Rectal smooth muscle tissue (tissue), 1 donor: ENCODE data around the gene CHD6.

Experiments
- H3K27ac ChIP-seq: one replicate; pipeline ENCODE4 v1.7.0; 2013; ENCODE audit warnings: low read depth, low read length, inconsistent platforms
- H3K27me3 ChIP-seq: one replicate; pipeline ENCODE4 v1.7.0; 2013; ENCODE audit warnings: low read length; ENCODE audit not compliant: control insufficient read depth, insufficient read depth
- H3K36me3 ChIP-seq: one replicate; pipeline ENCODE4 v1.7.0; 2013; ENCODE audit warnings: low read length; ENCODE audit not compliant: control insufficient read depth, insufficient read depth
- H3K4me1 ChIP-seq: one replicate; pipeline ENCODE4 v1.7.0; 2013; ENCODE audit warnings: low read length; ENCODE audit not compliant: control insufficient read depth, insufficient read depth
- H3K4me3 ChIP-seq: one replicate; pipeline ENCODE4 v1.7.0; 2013; ENCODE audit warnings: low read length
- H3K9ac ChIP-seq: one replicate; pipeline ENCODE4 v1.7.0; 2013; ENCODE audit warnings: low read length

The CHD6 gene

GRCh38 chr20:41411391-41411847, 206.8 kb downstream of the CHD6 start:
- Histone ChIP-seq H3K27me3 (no peaks in the 10 kb centered on the region), H3K27ac (no peak overlapping the region), H3K4me3 (no peak overlapping the region), H3K9ac (no peak overlapping the region), H3K36me3 (peaks cover 33% of the 10 kb centered on the region), H3K4me1 (no peaks in the 10 kb centered on the region)

- Histone ChIP-seq H3K9ac (no peak overlapping the region), H3K4me3 (no peak overlapping the region), H3K4me1 (no peaks in the 10 kb centered on the region), H3K27me3 (no peaks in the 10 kb centered on the region), H3K27ac (no peak overlapping the region), H3K36me3 (peaks cover 26% of the 10 kb centered on the region)
Measured at GRCh38 chr20:41408986-41409385, 209.2 kb downstream of the CHD6 start.

- no peak overlapping the region for H3K9ac ChIP-seq
- no peaks in the 10 kb centered on the region for H3K27me3 ChIP-seq
- no peak overlapping the region for H3K27ac ChIP-seq
- peaks cover 23% of the 10 kb centered on the region for H3K36me3 ChIP-seq
- no peak overlapping the region for H3K4me3 ChIP-seq
- no peaks in the 10 kb centered on the region for H3K4me1 ChIP-seq
Measured at GRCh38 chr20:41408156-41408794, 209.9 kb downstream of the CHD6 start.

- H3K36me3 ChIP-seq, result peaks cover 21% of the 10 kb centered on the region
- H3K27ac ChIP-seq, result no peak overlapping the region
- no peak overlapping the region for H3K9ac ChIP-seq
- no peaks in the 10 kb centered on the region for H3K4me1 ChIP-seq
- H3K4me3 ChIP-seq, result no peak overlapping the region
- no peaks in the 10 kb centered on the region for H3K27me3 ChIP-seq
Measured at GRCh38 chr20:41407607-41408006, 210.6 kb downstream of the CHD6 start.

- Histone ChIP-seq H3K36me3 (peaks cover 19% of the 10 kb centered on the region), H3K4me1 (no peaks in the 10 kb centered on the region), H3K9ac (no peak overlapping the region), H3K4me3 (no peak overlapping the region), H3K27me3 (no peaks in the 10 kb centered on the region), H3K27ac (no peak overlapping the region)
Measured at GRCh38 chr20:41406896-41407444, 211.2 kb downstream of the CHD6 start.

GRCh38 chr20:41406353-41406752, 211.8 kb downstream of the CHD6 start:
- Histone ChIP-seq H3K27ac (no peak overlapping the region), H3K4me1 (no peaks in the 10 kb centered on the region), H3K9ac (no peak overlapping the region), H3K36me3 (peaks cover 17% of the 10 kb centered on the region), H3K4me3 (no peak overlapping the region), H3K27me3 (no peaks in the 10 kb centered on the region)

GRCh38 chr20:41405436-41405835, 212.7 kb downstream of the CHD6 start:
- peaks cover 17% of the 10 kb centered on the region for H3K36me3 ChIP-seq
- H3K27ac ChIP-seq, result no peak overlapping the region
- H3K27me3 ChIP-seq, result no peaks in the 10 kb centered on the region
- no peak overlapping the region for H3K4me3 ChIP-seq
- H3K4me1 ChIP-seq, result no peaks in the 10 kb centered on the region
- H3K9ac ChIP-seq, result no peak overlapping the region

GRCh38 chr20:41403604-41404003, 214.6 kb downstream of the CHD6 start:
- Histone ChIP-seq H3K27ac (no peak overlapping the region), H3K9ac (no peak overlapping the region), H3K4me3 (no peak overlapping the region), H3K36me3 (peaks cover 13% of the 10 kb centered on the region), H3K4me1 (no peaks in the 10 kb centered on the region), H3K27me3 (no peaks in the 10 kb centered on the region)

GRCh38 chr20:41398408-41398807, 219.8 kb downstream of the CHD6 start:
- H3K9ac ChIP-seq, result no peak overlapping the region
- no peaks in the 10 kb centered on the region for H3K36me3 ChIP-seq
- no peak overlapping the region for H3K27ac ChIP-seq
- no peaks in the 10 kb centered on the region for H3K27me3 ChIP-seq
- H3K4me1 ChIP-seq, result no peaks in the 10 kb centered on the region
- H3K4me3 ChIP-seq, result no peak overlapping the region

GRCh38 chr20:41395667-41396664, 222.2 kb downstream of the CHD6 start:
- H3K27me3 ChIP-seq, result no peaks in the 10 kb centered on the region
- no peaks in the 10 kb centered on the region for H3K4me1 ChIP-seq
- H3K27ac ChIP-seq, result no peak overlapping the region
- H3K36me3 ChIP-seq, result no peaks in the 10 kb centered on the region
- no peak overlapping the region for H3K9ac ChIP-seq
- no peak overlapping the region for H3K4me3 ChIP-seq

GRCh38 chr20:41394931-41395666, 223.1 kb downstream of the CHD6 start:
- Histone ChIP-seq H3K9ac (no peak overlapping the region), H3K27ac (no peak overlapping the region), H3K4me1 (no peaks in the 10 kb centered on the region), H3K36me3 (no peaks in the 10 kb centered on the region), H3K4me3 (no peak overlapping the region), H3K27me3 (no peaks in the 10 kb centered on the region)

- Histone ChIP-seq H3K4me3 (no peak overlapping the region), H3K4me1 (no peaks in the 10 kb centered on the region), H3K36me3 (no peaks in the 10 kb centered on the region), H3K9ac (no peak overlapping the region), H3K27ac (no peak overlapping the region), H3K27me3 (no peaks in the 10 kb centered on the region)
Measured at GRCh38 chr20:41394081-41394480, 224.1 kb downstream of the CHD6 start.
